GM12878 (cell line): Measurements from ENCODE around the gene TRAF3IP1.

Source experiments
- FOXM1 ChIP-seq: IDR thresholded peaks from 2 replicates; pipeline ENCODE4 v1.6.1; 2012; ENCODE audit warnings: low read depth, mild to moderate bottlenecking, inconsistent platforms, low read length, moderate library complexity
- POLR2AphosphoS2 ChIP-seq: IDR thresholded peaks from 2 replicates; pipeline ENCODE4 v1.6.1; 2011; ENCODE audit warnings: low read depth, mild to moderate bottlenecking, low read length, improper control_type of control experiment, moderate library complexity
- REST ChIP-seq: IDR thresholded peaks from 2 replicates; pipeline ENCODE4 v1.6.1; 2012; ENCODE audit warnings: mild to moderate bottlenecking, low read depth, low read length
- TCF7 ChIP-seq: IDR thresholded peaks from 2 replicates; pipeline ENCODE4 v1.6.1; 2014; ENCODE audit warnings: antibody characterized with exemption, borderline replicate concordance
- TF ChIP-seq, protein P1 (sequence below): IDR thresholded peaks from 2 replicates; pipeline ENCODE4 v1.6.1; 2011; ENCODE audit warnings: low read depth, low read length, improper control_type of control experiment, borderline replicate concordance

DNA sequence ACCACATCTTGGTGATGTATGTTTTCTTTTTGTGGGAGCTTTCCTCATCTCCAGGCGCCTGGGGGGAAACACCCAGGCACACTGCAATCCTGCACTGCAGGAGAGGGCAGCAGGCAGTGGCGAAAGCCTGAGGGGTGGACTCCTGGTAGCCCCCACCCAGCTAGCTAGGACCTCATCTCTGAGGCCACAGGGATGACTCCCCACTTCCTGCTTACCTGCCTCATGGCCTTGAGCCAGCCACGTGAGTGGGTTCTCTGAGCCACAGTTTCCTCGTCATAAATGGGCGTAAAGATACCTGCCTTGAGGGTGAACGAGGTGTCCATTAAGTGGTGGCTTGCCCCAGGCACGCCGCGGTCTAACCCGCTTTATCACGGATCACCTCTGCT, 19.1 kb downstream of the TRAF3IP1 start:
- no peak for TF ChIP-seq REST
- TF ChIP-seq, protein P1, sequence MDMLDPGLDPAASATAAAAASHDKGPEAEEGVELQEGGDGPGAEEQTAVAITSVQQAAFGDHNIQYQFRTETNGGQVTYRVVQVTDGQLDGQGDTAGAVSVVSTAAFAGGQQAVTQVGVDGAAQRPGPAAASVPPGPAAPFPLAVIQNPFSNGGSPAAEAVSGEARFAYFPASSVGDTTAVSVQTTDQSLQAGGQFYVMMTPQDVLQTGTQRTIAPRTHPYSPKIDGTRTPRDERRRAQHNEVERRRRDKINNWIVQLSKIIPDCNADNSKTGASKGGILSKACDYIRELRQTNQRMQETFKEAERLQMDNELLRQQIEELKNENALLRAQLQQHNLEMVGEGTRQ, result no peak
- no peak for TF ChIP-seq FOXM1
- no peak for TF ChIP-seq TCF7
- TF ChIP-seq POLR2AphosphoS2, result no peak
